ENCODE measurements around the gene TAF1.
"Not testable (repeated sequence)": the region's sequence is repeated elsewhere in the genome, so short reads cannot be mapped to it uniquely, and the experiment has no call there.

GRCh38 chrX:71495979-71496378, 129.8 kb downstream of the TAF1 start:
- TF ChIP-seq, protein P1, sequence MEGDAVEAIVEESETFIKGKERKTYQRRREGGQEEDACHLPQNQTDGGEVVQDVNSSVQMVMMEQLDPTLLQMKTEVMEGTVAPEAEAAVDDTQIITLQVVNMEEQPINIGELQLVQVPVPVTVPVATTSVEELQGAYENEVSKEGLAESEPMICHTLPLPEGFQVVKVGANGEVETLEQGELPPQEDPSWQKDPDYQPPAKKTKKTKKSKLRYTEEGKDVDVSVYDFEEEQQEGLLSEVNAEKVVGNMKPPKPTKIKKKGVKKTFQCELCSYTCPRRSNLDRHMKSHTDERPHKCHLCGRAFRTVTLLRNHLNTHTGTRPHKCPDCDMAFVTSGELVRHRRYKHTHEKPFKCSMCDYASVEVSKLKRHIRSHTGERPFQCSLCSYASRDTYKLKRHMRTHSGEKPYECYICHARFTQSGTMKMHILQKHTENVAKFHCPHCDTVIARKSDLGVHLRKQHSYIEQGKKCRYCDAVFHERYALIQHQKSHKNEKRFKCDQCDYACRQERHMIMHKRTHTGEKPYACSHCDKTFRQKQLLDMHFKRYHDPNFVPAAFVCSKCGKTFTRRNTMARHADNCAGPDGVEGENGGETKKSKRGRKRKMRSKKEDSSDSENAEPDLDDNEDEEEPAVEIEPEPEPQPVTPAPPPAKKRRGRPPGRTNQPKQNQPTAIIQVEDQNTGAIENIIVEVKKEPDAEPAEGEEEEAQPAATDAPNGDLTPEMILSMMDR (optimal IDR thresholded peaks at IDR 0.05 in 1 of 3, IDR thresholded peaks at IDR 0.05 in 1 of 3, conservative IDR thresholded peaks at IDR 0.05 in 1 of 3; ENCODE audit: extremely low read depth in 1 of 3, insufficient read depth in 2 of 3, low read length in 3 of 3) = not testable (repeated sequence)
- not testable (repeated sequence) for TF ChIP-seq EZH2 (IDR thresholded peaks at IDR 0.05; ENCODE audit: low read length)
